H1 (cell line): ENCODE measurements around the gene MARCHF3. TPM values are rescaled to one million over a fixed set of nuclear protein-coding genes. Genes with fewer than 3 reads are reported as not detected.

Source experiments
- ATF3 ChIP-seq: IDR thresholded peaks from 2 replicates; pipeline ENCODE4 v1.6.1; 2011; ENCODE audit warnings: low read depth, mild to moderate bottlenecking, low read length; ENCODE audit not compliant: insufficient read depth
- TCF12 ChIP-seq: IDR thresholded peaks from 2 replicates; pipeline ENCODE4 v1.6.1; 2011; ENCODE audit warnings: low read depth, mild to moderate bottlenecking, low read length
- YY1 ChIP-seq: IDR thresholded peaks from 2 replicates; pipeline ENCODE4 v1.6.1; 2011; ENCODE audit warnings: low read depth, mild to moderate bottlenecking, low read length
- polyA plus RNA-seq, 7 experiments: library from polyadenylated mRNA; depleted of rRNA in 3 of 7; stranded (reverse) in 5 of 7; unstranded in 2 of 7; fragments of >200 nt in 5 of 7; fragments of 200-250 nt in 2 of 7; gene quantifications; 1 replicate in 5 of 7; 2 replicates in 1 of 7; 4 replicates in 1 of 7; pipeline versions ENCODE4 v1.2.1 to v1.2.3, GENCODE V29; 2011 to 2013; ENCODE audit warnings: missing spikeins in 2 of 7, mixed read lengths in 2 of 7
- total RNA-seq: library from RNA; stranded (reverse); fragmentation: NEBNext Ultra II Directional; extraction: Animal tissue kit (Norgen Biotek cat#: 25700); gene quantifications from 2 replicates; pipeline ENCODE4 v1.2.1, GENCODE V29; 2021

Gene MARCHF3
- total and polyA plus RNA-seq, 2 of the 8 experiments (the other 6 are each of a cell fraction or from before 2014, with no cell fraction given) = 12.0 to 16.9 TPM

DNA sequence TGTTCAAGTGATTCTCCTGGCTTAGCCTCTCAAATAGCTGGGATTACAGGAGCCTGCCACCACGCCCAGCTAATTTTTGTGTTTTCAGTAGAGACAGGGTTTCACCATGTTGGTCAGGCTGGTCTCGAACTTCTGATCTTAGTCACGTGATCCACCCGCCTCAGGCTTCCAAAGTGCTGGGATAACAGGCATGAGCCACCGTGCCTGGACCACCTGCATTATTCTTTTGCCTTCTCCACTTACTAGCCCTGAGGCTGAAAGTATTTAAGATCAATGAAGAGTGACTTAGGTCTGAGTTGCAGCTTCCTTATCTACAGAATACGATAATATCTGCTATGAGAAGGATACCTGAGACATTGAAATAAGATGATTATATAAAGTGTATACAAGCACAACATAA lies 129.6 kb downstream of the MARCHF3 start (continued):
- no peak for TF ChIP-seq TCF12
- no peak for TF ChIP-seq YY1
- no peak for TF ChIP-seq ATF3
